Measurements from ENCODE around the gene SSBP3. TPM values are rescaled to one million over a fixed set of nuclear protein-coding genes. Genes with fewer than 3 reads are reported as not detected.
A peak's percentile ranks its signal among the peaks of the same experiment; 100 is the strongest.
"Not testable (repeated sequence)": the region's sequence is repeated elsewhere in the genome, so short reads cannot be mapped to it uniquely, and the experiment has no call there.

Gene SSBP3
- total RNA-seq, 1 donor from 2014 or later = 110 TPM

GRCh38 chr1:54350360-54350759 lies 55.8 kb downstream of the SSBP3 start:
- DNase-seq (ENCODE audit: low spot score) = no peak

GRCh38 chr1:54348700-54349021 lies 57.5 kb downstream of the SSBP3 start:
- DNase-seq (ENCODE audit: low spot score) = no peak

- DNase-seq (ENCODE audit: low spot score) = peak; percentile 90
Observed at GRCh38 chr1:54347955-54348699, 58.1 kb downstream of the SSBP3 start.

GRCh38 chr1:54347261-54347954 lies 58.8 kb downstream of the SSBP3 start:
- DNase-seq (ENCODE audit: low spot score) = no peak

GRCh38 chr1:54345548-54345947 lies 60.6 kb downstream of the SSBP3 start:
- DNase-seq (ENCODE audit: low spot score) = not testable (repeated sequence)

GRCh38 chr1:54345116-54345515 lies 61.1 kb downstream of the SSBP3 start:
- no peak for DNase-seq (ENCODE audit: low spot score)

GRCh38 chr1:54342742-54343687 lies 63.2 kb downstream of the SSBP3 start:
- no peak for DNase-seq (ENCODE audit: low spot score)

GRCh38 chr1:54342288-54342687 lies 63.9 kb downstream of the SSBP3 start:
- DNase-seq (ENCODE audit: low spot score) = no peak

- DNase-seq (ENCODE audit: low spot score) = no peak
Observed at GRCh38 chr1:54341763-54342162, 64.4 kb downstream of the SSBP3 start.

- DNase-seq (ENCODE audit: low spot score) = no peak
Observed at GRCh38 chr1:54340878-54341277, 65.3 kb downstream of the SSBP3 start.

GRCh38 chr1:54340434-54340833 lies 65.8 kb downstream of the SSBP3 start:
- DNase-seq (ENCODE audit: low spot score) = no peak

- no peak for DNase-seq (ENCODE audit: low spot score)
Observed at GRCh38 chr1:54339126-54339525, 67.1 kb downstream of the SSBP3 start.

- no peak for DNase-seq (ENCODE audit: low spot score)
Observed at GRCh38 chr1:54338464-54338863, 67.7 kb downstream of the SSBP3 start.

- no peak for DNase-seq (ENCODE audit: low spot score)
Observed at GRCh38 chr1:54337928-54338327, 68.3 kb downstream of the SSBP3 start.

- DNase-seq (ENCODE audit: low spot score) = no peak
Observed at GRCh38 chr1:54337034-54337433, 69.2 kb downstream of the SSBP3 start.

- DNase-seq (ENCODE audit: low spot score) = no peak
Observed at GRCh38 chr1:54336116-54336515, 70.1 kb downstream of the SSBP3 start.

- peak; percentile 68 for DNase-seq (ENCODE audit: low spot score)
Observed at GRCh38 chr1:54335755-54336108, 70.5 kb downstream of the SSBP3 start.

GRCh38 chr1:54335011-54335754 lies 71.0 kb downstream of the SSBP3 start:
- no peak for DNase-seq (ENCODE audit: low spot score)

GRCh38 chr1:54332781-54333585 lies 73.2 kb downstream of the SSBP3 start:
- DNase-seq (ENCODE audit: low spot score) = no peak

GRCh38 chr1:54331843-54332463 lies 74.2 kb downstream of the SSBP3 start:
- DNase-seq (ENCODE audit: low spot score) = no peak

All from mucosa of gallbladder (tissue), 1 donor.